Measurements from ENCODE around the gene SH3BGRL3.
"Not testable (repeated sequence)": the region's sequence is repeated elsewhere in the genome, so short reads cannot be mapped to it uniquely, and the experiment has no call there.

Gene SH3BGRL3

GRCh38 chr1:26318338-26319064 is 38.6 kb downstream of the SH3BGRL3 start:
- DNase-seq, result no peak

DNA sequence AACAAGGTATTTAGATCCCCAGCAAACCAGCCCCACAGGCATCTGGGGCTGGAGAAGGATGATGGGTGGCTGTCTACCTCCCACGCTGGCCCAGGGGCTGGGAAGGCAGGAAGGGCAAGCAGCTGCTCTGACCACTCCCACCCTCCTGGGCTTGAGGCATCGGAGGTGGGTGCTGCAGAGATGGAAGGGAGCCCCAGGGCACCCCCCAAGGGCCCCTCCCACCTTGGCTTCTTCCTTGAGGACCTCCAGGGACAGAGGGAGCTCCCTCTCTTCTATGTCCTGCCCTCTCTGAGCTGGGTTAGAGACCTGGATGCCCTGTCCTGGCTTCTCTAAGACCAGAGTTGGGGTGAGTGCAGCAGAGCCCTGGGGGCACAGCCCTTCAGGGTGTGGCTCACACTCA is 41.0 kb downstream of the SH3BGRL3 start:
- DNase-seq, result no peak

DNA sequence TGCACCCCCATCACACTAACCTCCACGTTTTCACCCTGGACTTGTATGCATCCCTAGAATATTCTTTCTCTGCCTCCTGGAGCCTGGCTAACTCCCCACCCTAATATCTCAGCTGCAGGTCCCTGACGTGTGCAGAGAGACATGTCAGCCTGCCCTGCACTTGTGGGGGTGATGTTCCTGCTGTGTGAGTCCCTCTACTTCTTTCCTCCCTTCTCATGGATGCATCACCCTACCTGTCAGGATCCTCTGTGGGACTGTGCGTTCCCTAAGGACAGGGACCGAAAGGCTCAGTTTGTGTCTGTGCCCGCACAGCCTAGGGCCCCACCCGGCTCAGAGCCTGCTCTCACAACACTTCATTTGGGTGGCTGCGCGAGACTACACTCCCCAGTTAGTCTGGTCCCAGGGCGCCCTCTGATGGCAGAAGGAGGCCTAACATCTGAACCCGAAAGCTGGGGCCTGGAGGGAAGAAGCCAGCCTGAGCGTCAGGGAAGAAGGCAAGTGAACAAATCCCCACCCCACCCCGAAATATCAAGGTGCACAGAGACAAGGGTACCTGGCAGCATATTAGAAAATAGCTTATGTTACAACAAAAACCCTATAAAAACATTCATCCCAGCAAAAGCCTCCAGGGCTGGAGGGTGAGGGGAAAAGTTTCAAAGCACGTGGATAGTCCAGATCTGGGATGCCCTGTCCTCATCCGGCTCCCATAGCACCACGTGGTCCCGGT is 41.6 kb downstream of the SH3BGRL3 start:
- peak; percentile 94 for DNase-seq

DNA sequence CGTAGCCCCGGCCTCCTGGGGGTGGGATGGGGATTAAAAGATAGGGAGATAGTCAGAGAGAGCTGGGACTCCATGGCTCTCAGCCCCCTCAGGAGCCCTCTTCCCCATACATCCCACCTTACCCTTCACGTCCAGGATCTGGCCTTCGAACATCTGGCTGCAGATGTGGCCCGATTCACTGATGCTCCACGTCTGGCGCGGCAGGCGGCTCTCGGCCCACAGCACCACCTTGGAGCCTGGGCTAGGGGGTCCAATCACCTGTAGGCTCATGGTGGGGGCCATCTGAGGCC is 42.1 kb downstream of the SH3BGRL3 start:
- DNase-seq, result no peak

GRCh38 chr1:26323382-26323781 is 43.5 kb downstream of the SH3BGRL3 start:
- no peak for DNase-seq

GRCh38 chr1:26324550-26324949 is 44.7 kb downstream of the SH3BGRL3 start:
- DNase-seq, result no peak

GRCh38 chr1:26327956-26328362 is 48.1 kb downstream of the SH3BGRL3 start:
- no peak for DNase-seq

- no peak for DNase-seq
These were observed 48.7 kb downstream of the SH3BGRL3 start for GRCh38 chr1:26328597-26328996.

DNA sequence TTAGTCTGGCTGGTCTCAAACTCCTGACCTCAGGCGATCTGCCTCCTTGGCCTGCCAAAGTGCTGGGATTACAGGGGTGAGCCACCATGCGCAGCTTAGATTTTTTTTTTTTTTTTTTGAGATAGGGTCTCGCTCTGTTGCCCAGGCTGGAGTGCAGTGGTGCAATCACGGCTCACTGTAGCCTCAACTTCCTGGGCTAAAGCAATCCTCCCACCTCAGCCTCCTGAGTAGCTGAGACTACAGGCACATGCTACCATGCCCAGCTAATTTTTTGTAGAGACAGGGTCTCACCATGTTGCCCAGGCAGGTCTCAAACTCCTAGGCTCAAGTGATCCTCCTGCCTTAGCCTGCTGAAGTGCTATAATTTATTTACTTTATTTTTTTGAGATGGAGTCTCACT is 49.5 kb downstream of the SH3BGRL3 start:
- not testable (repeated sequence) for DNase-seq

- DNase-seq, result no peak
These were observed 50.4 kb downstream of the SH3BGRL3 start for GRCh38 chr1:26330276-26330675.
